ENCODE data around the gene VPS11. TPM values are rescaled to one million over a fixed set of nuclear protein-coding genes. Genes with fewer than 3 reads are reported as not detected.
A peak's percentile ranks its signal among the peaks of the same experiment; 100 is the strongest.

Gene VPS11
- polyA plus RNA-seq (2011; rRNA removed) (4.6 and 11.3 TPM in 2 replicates), polyA plus RNA-seq (2017; fragmentation: RNase III; extraction: RNeasy Plus Mini Kit Qiagen cat#74134 plus additional on column Dnase treatment) (10.8 to 12.1 TPM (median 12.0 TPM) in 3 replicates), polyA minus RNA-seq (2011; rRNA and poly(A)+ RNA removed) (11.6 and 15.0 TPM in 2 replicates)
- 7.0 and 7.1 TPM in 2 replicates for polyA plus RNA-seq (2012; cell fraction: cytosol; rRNA removed)
- 19.4 and 21.8 TPM in 2 replicates for polyA plus RNA-seq (2012; cell fraction: nucleus; rRNA removed)

GRCh38 chr11:119067371-119068222, at the start of gene VPS11:
TSS of gene VPS11 (plus strand) at chr11:119067818. CDS start at chr11:119067824, 6 bp downstream.
- H3K4me2 ChIP-seq: peak within 1 kb of the TSS; percentile 93
- peak within 1 kb of the TSS; percentile 98 for H3K4me3 ChIP-seq
- FAIRE-seq (no peak), DNase-seq (ENCODE audit: low read depth in 1 of 2, low spot score in 1 of 2) (peak; percentile 93 to 94), ATAC-seq (peak; percentile 94 to 97)
- ChIA-PET POLR2A (interaction anchor here (0.9 to 1.3 kb wide), 4 partner anchors 11 to 156 kb away, joined by 4 to 33 read pairs (median 12); partner anchors contain the start of genes HMBS and HYOU1), CTCF (interaction anchor here (1.2 to 1.9 kb wide), 3 partner anchors 11 to 32 kb away, joined by 3 to 6 read pairs (median 4); a partner anchor contains a TSS)
- WGBS (ENCODE audit: missing lambda C conversion rate): under 1% methylated on average over 29 of the region's 49 CpGs
- H3K27ac ChIP-seq: peak within 1 kb of the TSS; percentile 87 to 95
- no peaks in the 10 kb centered on the region for H3K9me3 ChIP-seq
- peaks cover 5% of the 10 kb centered on the region for H3K4me1 ChIP-seq
- TF ChIP-seq BCL3 (IDR thresholded peaks at IDR 0.05): no peak
- TF ChIP-seq KDM1A (IDR thresholded peaks at IDR 0.05; ENCODE audit: low read depth): no peak
- TF ChIP-seq, protein P1, sequence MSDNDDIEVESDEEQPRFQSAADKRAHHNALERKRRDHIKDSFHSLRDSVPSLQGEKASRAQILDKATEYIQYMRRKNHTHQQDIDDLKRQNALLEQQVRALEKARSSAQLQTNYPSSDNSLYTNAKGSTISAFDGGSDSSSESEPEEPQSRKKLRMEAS (IDR thresholded peaks at IDR 0.05): peak; percentile 78; the same call in 1 of the 2 replicates
- TF ChIP-seq PHF8 (IDR thresholded peaks at IDR 0.05; ENCODE audit: borderline replicate concordance, low read depth): peak; percentile 57; the same call in 1 of the 2 replicates
- TF ChIP-seq ZSCAN20 (CRISPR knock-in tag; IDR thresholded peaks at IDR 0.05): no peak
- TF ChIP-seq CHD2 (IDR thresholded peaks at IDR 0.05; ENCODE audit: low read length, partially characterized antibody): no peak
- no peak for TF ChIP-seq HOXB13 (CRISPR knock-in tag; IDR thresholded peaks at IDR 0.05; ENCODE audit: low read depth)
- no peak for TF ChIP-seq CBX2 (IDR thresholded peaks at IDR 0.05; ENCODE audit: borderline replicate concordance, low read depth)
- no peak for TF ChIP-seq ZNF302 (CRISPR knock-in tag; IDR thresholded peaks at IDR 0.05)
- TF ChIP-seq, protein P2, sequence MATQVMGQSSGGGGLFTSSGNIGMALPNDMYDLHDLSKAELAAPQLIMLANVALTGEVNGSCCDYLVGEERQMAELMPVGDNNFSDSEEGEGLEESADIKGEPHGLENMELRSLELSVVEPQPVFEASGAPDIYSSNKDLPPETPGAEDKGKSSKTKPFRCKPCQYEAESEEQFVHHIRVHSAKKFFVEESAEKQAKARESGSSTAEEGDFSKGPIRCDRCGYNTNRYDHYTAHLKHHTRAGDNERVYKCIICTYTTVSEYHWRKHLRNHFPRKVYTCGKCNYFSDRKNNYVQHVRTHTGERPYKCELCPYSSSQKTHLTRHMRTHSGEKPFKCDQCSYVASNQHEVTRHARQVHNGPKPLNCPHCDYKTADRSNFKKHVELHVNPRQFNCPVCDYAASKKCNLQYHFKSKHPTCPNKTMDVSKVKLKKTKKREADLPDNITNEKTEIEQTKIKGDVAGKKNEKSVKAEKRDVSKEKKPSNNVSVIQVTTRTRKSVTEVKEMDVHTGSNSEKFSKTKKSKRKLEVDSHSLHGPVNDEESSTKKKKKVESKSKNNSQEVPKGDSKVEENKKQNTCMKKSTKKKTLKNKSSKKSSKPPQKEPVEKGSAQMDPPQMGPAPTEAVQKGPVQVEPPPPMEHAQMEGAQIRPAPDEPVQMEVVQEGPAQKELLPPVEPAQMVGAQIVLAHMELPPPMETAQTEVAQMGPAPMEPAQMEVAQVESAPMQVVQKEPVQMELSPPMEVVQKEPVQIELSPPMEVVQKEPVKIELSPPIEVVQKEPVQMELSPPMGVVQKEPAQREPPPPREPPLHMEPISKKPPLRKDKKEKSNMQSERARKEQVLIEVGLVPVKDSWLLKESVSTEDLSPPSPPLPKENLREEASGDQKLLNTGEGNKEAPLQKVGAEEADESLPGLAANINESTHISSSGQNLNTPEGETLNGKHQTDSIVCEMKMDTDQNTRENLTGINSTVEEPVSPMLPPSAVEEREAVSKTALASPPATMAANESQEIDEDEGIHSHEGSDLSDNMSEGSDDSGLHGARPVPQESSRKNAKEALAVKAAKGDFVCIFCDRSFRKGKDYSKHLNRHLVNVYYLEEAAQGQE (IDR thresholded peaks at IDR 0.05): no peak
- no peak for TF ChIP-seq EP300 (IDR thresholded peaks at IDR 0.05)
- peak; percentile 98 for TF ChIP-seq KDM5A (IDR thresholded peaks at IDR 0.05)
- no peak for TF ChIP-seq JUNB (IDR thresholded peaks at IDR 0.05)
- TF ChIP-seq, protein P3, sequence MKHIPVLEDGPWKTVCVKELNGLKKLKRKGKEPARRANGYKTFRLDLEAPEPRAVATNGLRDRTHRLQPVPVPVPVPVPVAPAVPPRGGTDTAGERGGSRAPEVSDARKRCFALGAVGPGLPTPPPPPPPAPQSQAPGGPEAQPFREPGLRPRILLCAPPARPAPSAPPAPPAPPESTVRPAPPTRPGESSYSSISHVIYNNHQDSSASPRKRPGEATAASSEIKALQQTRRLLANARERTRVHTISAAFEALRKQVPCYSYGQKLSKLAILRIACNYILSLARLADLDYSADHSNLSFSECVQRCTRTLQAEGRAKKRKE (CRISPR knock-in tag; IDR thresholded peaks at IDR 0.05; ENCODE audit: low read depth): no peak
- TF ChIP-seq, protein P4, sequence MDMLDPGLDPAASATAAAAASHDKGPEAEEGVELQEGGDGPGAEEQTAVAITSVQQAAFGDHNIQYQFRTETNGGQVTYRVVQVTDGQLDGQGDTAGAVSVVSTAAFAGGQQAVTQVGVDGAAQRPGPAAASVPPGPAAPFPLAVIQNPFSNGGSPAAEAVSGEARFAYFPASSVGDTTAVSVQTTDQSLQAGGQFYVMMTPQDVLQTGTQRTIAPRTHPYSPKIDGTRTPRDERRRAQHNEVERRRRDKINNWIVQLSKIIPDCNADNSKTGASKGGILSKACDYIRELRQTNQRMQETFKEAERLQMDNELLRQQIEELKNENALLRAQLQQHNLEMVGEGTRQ (IDR thresholded peaks at IDR 0.05): peak; percentile 99
- TF ChIP-seq HEYL (CRISPR knock-in tag; IDR thresholded peaks at IDR 0.05): no peak
- TF ChIP-seq RCOR1 (IDR thresholded peaks at IDR 0.05; ENCODE audit: low read depth, low read length): no peak
- TF ChIP-seq, protein P5, sequence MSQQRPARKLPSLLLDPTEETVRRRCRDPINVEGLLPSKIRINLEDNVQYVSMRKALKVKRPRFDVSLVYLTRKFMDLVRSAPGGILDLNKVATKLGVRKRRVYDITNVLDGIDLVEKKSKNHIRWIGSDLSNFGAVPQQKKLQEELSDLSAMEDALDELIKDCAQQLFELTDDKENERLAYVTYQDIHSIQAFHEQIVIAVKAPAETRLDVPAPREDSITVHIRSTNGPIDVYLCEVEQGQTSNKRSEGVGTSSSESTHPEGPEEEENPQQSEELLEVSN (IDR thresholded peaks at IDR 0.05; ENCODE audit: borderline replicate concordance, low read depth): peak; percentile 47; the same call in 1 of the 2 replicates
- TF ChIP-seq ESRRA (IDR thresholded peaks at IDR 0.05; ENCODE audit: borderline replicate concordance, low read length): no peak
- no peak for TF ChIP-seq FOSL2 (IDR thresholded peaks at IDR 0.05)
- TF ChIP-seq FOSL2 (CRISPR knock-in tag; IDR thresholded peaks at IDR 0.05): 0 out of 2 replicates have a peak, but pooled peaks have one; percentile 10
- TF ChIP-seq FOXS1 (CRISPR knock-in tag; IDR thresholded peaks at IDR 0.05): no peak
- no peak; the same call in 1 of the 2 replicates for TF ChIP-seq NPAS2 (CRISPR knock-in tag; IDR thresholded peaks at IDR 0.05; ENCODE audit: borderline replicate concordance)
- TF ChIP-seq GATA3 (IDR thresholded peaks at IDR 0.05; ENCODE audit: borderline replicate concordance): no peak
- no peak for TF ChIP-seq HMGXB4 (CRISPR knock-in tag; IDR thresholded peaks at IDR 0.05; ENCODE audit: borderline replicate concordance)
- TF ChIP-seq POLR2AphosphoS2 (conservative IDR thresholded peaks at IDR 0.05; ENCODE audit: low read length): no peak
- peak; percentile 55 for TF ChIP-seq POLR2A (IDR thresholded peaks at IDR 0.05; ENCODE audit: low read length)
- TF ChIP-seq HES2 (IDR thresholded peaks at IDR 0.05): no peak
- no peak for TF ChIP-seq MAZ (IDR thresholded peaks at IDR 0.05; ENCODE audit: borderline replicate concordance, low read depth, low read length)
